ENCODE data around the gene SLCO2A1.

Gene SLCO2A1

GRCh38 chr3:133887074-133887802, 142.5 kb downstream of the SLCO2A1 start:
- Histone ChIP-seq H3K27me3 (ENCODE audit: insufficient read depth, insufficient read length) (no peaks in the 10 kb centered on the region), H3K4me3 (ENCODE audit: insufficient read length, low read depth) (no peak overlapping the region), H3K36me3 (ENCODE audit: insufficient read depth, insufficient read length, low read length) (peaks cover 4% of the 10 kb centered on the region), H3K4me1 (ENCODE audit: insufficient read depth, insufficient read length) (peaks cover 17% of the 10 kb centered on the region), H3K9ac (ENCODE audit: insufficient read length, low read depth) (no peak overlapping the region), H3K9me3 (ENCODE audit: insufficient read depth, low read length) (no peaks in the 10 kb centered on the region)
- no peak for DNase-seq (ENCODE audit: low read depth, low spot score)
- TF ChIP-seq YY1 (IDR thresholded peaks at IDR 0.05; ENCODE audit: insufficient read depth, insufficient read length) (no peak), SUZ12 (IDR thresholded peaks at IDR 0.05; ENCODE audit: extremely low read depth, insufficient read depth, insufficient read length) (no peak), ZNF274 (IDR thresholded peaks at IDR 0.05; ENCODE audit: low read depth, low read length) (no peak)

- no peak for TF ChIP-seq YY1 (IDR thresholded peaks at IDR 0.05; ENCODE audit: insufficient read depth, insufficient read length)
- TF ChIP-seq SUZ12 (IDR thresholded peaks at IDR 0.05; ENCODE audit: extremely low read depth, insufficient read depth, insufficient read length): no peak
- TF ChIP-seq ZNF274 (IDR thresholded peaks at IDR 0.05; ENCODE audit: low read depth, low read length): no peak
- no peak for DNase-seq (ENCODE audit: low read depth, low spot score)
- H3K4me1 ChIP-seq (ENCODE audit: insufficient read depth, insufficient read length): peaks cover 12% of the 10 kb centered on the region
- no peak overlapping the region for H3K9ac ChIP-seq (ENCODE audit: insufficient read length, low read depth)
- no peaks in the 10 kb centered on the region for H3K9me3 ChIP-seq (ENCODE audit: insufficient read depth, low read length)
- no peaks in the 10 kb centered on the region for H3K27me3 ChIP-seq (ENCODE audit: insufficient read depth, insufficient read length)
- peaks cover 5% of the 10 kb centered on the region for H3K36me3 ChIP-seq (ENCODE audit: insufficient read depth, insufficient read length, low read length)
- no peak overlapping the region for H3K4me3 ChIP-seq (ENCODE audit: insufficient read length, low read depth)
Measured at GRCh38 chr3:133886031-133886722, 143.5 kb downstream of the SLCO2A1 start.

GRCh38 chr3:133884887-133885711, 144.6 kb downstream of the SLCO2A1 start:
- Histone ChIP-seq H3K27me3 (ENCODE audit: insufficient read depth, insufficient read length) (no peaks in the 10 kb centered on the region), H3K4me3 (ENCODE audit: insufficient read length, low read depth) (no peak overlapping the region), H3K9ac (ENCODE audit: insufficient read length, low read depth) (no peak overlapping the region), H3K4me1 (ENCODE audit: insufficient read depth, insufficient read length) (peaks cover 12% of the 10 kb centered on the region), H3K36me3 (ENCODE audit: insufficient read depth, insufficient read length, low read length) (peaks cover 5% of the 10 kb centered on the region), H3K9me3 (ENCODE audit: insufficient read depth, low read length) (no peaks in the 10 kb centered on the region)
- no peak for DNase-seq (ENCODE audit: low read depth, low spot score)
- no peak for TF ChIP-seq SUZ12 (IDR thresholded peaks at IDR 0.05; ENCODE audit: extremely low read depth, insufficient read depth, insufficient read length)
- TF ChIP-seq ZNF274 (IDR thresholded peaks at IDR 0.05; ENCODE audit: low read depth, low read length): no peak
- TF ChIP-seq YY1 (IDR thresholded peaks at IDR 0.05; ENCODE audit: insufficient read depth, insufficient read length): no peak

- TF ChIP-seq ZNF274 (IDR thresholded peaks at IDR 0.05; ENCODE audit: low read depth, low read length) (no peak), SUZ12 (IDR thresholded peaks at IDR 0.05; ENCODE audit: extremely low read depth, insufficient read depth, insufficient read length) (no peak), YY1 (IDR thresholded peaks at IDR 0.05; ENCODE audit: insufficient read depth, insufficient read length) (no peak)
- Histone ChIP-seq H3K9ac (ENCODE audit: insufficient read length, low read depth) (no peak overlapping the region), H3K4me1 (ENCODE audit: insufficient read depth, insufficient read length) (peaks cover 12% of the 10 kb centered on the region), H3K9me3 (ENCODE audit: insufficient read depth, low read length) (no peaks in the 10 kb centered on the region), H3K36me3 (ENCODE audit: insufficient read depth, insufficient read length, low read length) (peaks cover 5% of the 10 kb centered on the region), H3K4me3 (ENCODE audit: insufficient read length, low read depth) (no peak overlapping the region), H3K27me3 (ENCODE audit: insufficient read depth, insufficient read length) (no peaks in the 10 kb centered on the region)
- DNase-seq (ENCODE audit: low read depth, low spot score): no peak
Measured at GRCh38 chr3:133884054-133884886, 145.5 kb downstream of the SLCO2A1 start.

- TF ChIP-seq SUZ12 (IDR thresholded peaks at IDR 0.05; ENCODE audit: extremely low read depth, insufficient read depth, insufficient read length) (no peak), ZNF274 (IDR thresholded peaks at IDR 0.05; ENCODE audit: low read depth, low read length) (no peak), YY1 (IDR thresholded peaks at IDR 0.05; ENCODE audit: insufficient read depth, insufficient read length) (no peak)
- Histone ChIP-seq H3K36me3 (ENCODE audit: insufficient read depth, insufficient read length, low read length) (peaks cover 5% of the 10 kb centered on the region), H3K9me3 (ENCODE audit: insufficient read depth, low read length) (peaks cover 3% of the 10 kb centered on the region), H3K4me1 (ENCODE audit: insufficient read depth, insufficient read length) (peaks cover 12% of the 10 kb centered on the region), H3K4me3 (ENCODE audit: insufficient read length, low read depth) (no peak overlapping the region), H3K9ac (ENCODE audit: insufficient read length, low read depth) (no peak overlapping the region), H3K27me3 (ENCODE audit: insufficient read depth, insufficient read length) (no peaks in the 10 kb centered on the region)
- no peak for DNase-seq (ENCODE audit: low read depth, low spot score)
Measured at GRCh38 chr3:133883641-133884040, 146.1 kb downstream of the SLCO2A1 start.

- H3K9me3 ChIP-seq (ENCODE audit: insufficient read depth, low read length): peaks cover 9% of the 10 kb centered on the region
- no peak for TF ChIP-seq SUZ12 (IDR thresholded peaks at IDR 0.05; ENCODE audit: extremely low read depth, insufficient read depth, insufficient read length)
- no peak for TF ChIP-seq ZNF274 (IDR thresholded peaks at IDR 0.05; ENCODE audit: low read depth, low read length)
- TF ChIP-seq YY1 (IDR thresholded peaks at IDR 0.05; ENCODE audit: insufficient read depth, insufficient read length): no peak
- no peak for DNase-seq (ENCODE audit: low read depth, low spot score)
Measured at GRCh38 chr3:133882986-133883586, 146.6 kb downstream of the SLCO2A1 start.

More at GRCh38 chr3:133882986-133883586, 146.6 kb downstream of the SLCO2A1 start:
- peaks cover 5% of the 10 kb centered on the region for H3K36me3 ChIP-seq (ENCODE audit: insufficient read depth, insufficient read length, low read length)
- H3K9ac ChIP-seq (ENCODE audit: insufficient read length, low read depth): no peak overlapping the region
- no peak overlapping the region for H3K4me3 ChIP-seq (ENCODE audit: insufficient read length, low read depth)
- H3K4me1 ChIP-seq (ENCODE audit: insufficient read depth, insufficient read length): peaks cover 9% of the 10 kb centered on the region
- no peaks in the 10 kb centered on the region for H3K27me3 ChIP-seq (ENCODE audit: insufficient read depth, insufficient read length)

Data from NT2/D1 (cell line).